ENCODE data around the gene IFT74.

DNA sequence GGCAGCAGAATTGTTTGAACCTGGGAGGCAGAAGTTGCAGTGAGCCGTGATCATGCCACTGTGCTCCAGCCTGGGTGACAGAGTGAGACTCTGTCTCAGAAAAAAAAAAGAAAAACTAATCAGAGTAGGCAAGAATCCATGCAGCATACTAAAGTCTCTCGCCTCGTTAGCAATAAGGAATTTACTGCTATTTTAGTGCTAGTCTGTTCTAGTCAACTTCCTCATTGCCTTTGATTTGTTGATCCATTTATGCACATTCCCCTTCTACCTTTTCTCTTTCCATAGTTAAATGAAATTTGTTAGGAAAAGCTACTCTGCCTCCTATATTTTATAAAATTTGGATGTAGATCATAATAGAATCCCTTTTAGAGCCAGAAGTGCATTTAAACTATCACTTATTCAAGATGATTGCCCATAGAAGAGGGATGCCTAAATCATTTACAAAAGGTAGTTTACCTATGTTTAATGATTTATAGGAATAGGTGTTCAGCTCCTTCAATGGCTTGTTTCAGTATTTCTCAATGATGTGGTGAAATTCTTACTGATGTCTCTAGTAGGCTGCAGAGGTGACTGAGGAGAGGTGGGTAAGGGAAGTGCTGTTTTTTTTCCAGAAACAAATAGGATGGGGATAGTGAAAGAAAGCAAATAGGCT is 47.3 kb downstream of the IFT74 start:
- TF ChIP-seq, protein P1, sequence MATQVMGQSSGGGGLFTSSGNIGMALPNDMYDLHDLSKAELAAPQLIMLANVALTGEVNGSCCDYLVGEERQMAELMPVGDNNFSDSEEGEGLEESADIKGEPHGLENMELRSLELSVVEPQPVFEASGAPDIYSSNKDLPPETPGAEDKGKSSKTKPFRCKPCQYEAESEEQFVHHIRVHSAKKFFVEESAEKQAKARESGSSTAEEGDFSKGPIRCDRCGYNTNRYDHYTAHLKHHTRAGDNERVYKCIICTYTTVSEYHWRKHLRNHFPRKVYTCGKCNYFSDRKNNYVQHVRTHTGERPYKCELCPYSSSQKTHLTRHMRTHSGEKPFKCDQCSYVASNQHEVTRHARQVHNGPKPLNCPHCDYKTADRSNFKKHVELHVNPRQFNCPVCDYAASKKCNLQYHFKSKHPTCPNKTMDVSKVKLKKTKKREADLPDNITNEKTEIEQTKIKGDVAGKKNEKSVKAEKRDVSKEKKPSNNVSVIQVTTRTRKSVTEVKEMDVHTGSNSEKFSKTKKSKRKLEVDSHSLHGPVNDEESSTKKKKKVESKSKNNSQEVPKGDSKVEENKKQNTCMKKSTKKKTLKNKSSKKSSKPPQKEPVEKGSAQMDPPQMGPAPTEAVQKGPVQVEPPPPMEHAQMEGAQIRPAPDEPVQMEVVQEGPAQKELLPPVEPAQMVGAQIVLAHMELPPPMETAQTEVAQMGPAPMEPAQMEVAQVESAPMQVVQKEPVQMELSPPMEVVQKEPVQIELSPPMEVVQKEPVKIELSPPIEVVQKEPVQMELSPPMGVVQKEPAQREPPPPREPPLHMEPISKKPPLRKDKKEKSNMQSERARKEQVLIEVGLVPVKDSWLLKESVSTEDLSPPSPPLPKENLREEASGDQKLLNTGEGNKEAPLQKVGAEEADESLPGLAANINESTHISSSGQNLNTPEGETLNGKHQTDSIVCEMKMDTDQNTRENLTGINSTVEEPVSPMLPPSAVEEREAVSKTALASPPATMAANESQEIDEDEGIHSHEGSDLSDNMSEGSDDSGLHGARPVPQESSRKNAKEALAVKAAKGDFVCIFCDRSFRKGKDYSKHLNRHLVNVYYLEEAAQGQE (IDR thresholded peaks at IDR 0.05; ENCODE audit: insufficient replicate concordance, low read depth) = no peak
- TF ChIP-seq GABPA (IDR thresholded peaks at IDR 0.05; ENCODE audit: low read depth) (no peak), SPI1 (IDR thresholded peaks at IDR 0.05; ENCODE audit: borderline replicate concordance, low read depth) (no peak)
- TF ChIP-seq, protein P2, sequence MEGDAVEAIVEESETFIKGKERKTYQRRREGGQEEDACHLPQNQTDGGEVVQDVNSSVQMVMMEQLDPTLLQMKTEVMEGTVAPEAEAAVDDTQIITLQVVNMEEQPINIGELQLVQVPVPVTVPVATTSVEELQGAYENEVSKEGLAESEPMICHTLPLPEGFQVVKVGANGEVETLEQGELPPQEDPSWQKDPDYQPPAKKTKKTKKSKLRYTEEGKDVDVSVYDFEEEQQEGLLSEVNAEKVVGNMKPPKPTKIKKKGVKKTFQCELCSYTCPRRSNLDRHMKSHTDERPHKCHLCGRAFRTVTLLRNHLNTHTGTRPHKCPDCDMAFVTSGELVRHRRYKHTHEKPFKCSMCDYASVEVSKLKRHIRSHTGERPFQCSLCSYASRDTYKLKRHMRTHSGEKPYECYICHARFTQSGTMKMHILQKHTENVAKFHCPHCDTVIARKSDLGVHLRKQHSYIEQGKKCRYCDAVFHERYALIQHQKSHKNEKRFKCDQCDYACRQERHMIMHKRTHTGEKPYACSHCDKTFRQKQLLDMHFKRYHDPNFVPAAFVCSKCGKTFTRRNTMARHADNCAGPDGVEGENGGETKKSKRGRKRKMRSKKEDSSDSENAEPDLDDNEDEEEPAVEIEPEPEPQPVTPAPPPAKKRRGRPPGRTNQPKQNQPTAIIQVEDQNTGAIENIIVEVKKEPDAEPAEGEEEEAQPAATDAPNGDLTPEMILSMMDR (IDR thresholded peaks at IDR 0.05; ENCODE audit: insufficient read depth, low read length) = no peak

All from HL-60 (cell line).